Stimulated activated naive B cell treated with anti-CD40 and anti-IgM and Interleukin-4, amounts not matched to agents 10 μg/mL and 1 μg/mL and 100 μg/mL, for 72 hours (primary cell): Measurements from ENCODE around the gene CKS1B.

Experiments
- ATAC-seq, 2 donors: fragments of 150-1000 bp; cut with Tn5 transposase; replicated peaks; 2 replicates each; pipeline ENCODE4 v1.10.0; 2021; ENCODE audit warnings: moderate library complexity in 1 of 2
- DNase-seq: peaks from one replicate; pipeline ENCODE4 v3.0.0; 2021
- H3K27ac Mint-ChIP-seq: one replicate; pipeline ENCODE4 v1.8.0; 2022; ENCODE audit warnings: mild to moderate bottlenecking, mixed read lengths
- H3K27me3 Mint-ChIP-seq, 2 donors: one replicate each; pipeline ENCODE4 v1.8.0; 2022; ENCODE audit warnings: mixed read lengths in 2 of 2
- H3K36me3 Mint-ChIP-seq, 2 donors: one replicate each; pipeline ENCODE4 v1.8.0; 2022; ENCODE audit warnings: mixed read lengths in 2 of 2, mild to moderate bottlenecking in 1 of 2
- H3K4me1 Mint-ChIP-seq, 2 donors: one replicate each; pipeline ENCODE4 v1.8.0; 2022; ENCODE audit warnings: mixed read lengths in 2 of 2, mild to moderate bottlenecking in 1 of 2
- H3K4me3 Mint-ChIP-seq, 2 donors: one replicate each; pipeline ENCODE4 v1.8.0; 2022; ENCODE audit warnings: mild to moderate bottlenecking in 2 of 2, mixed read lengths in 2 of 2, moderate library complexity in 1 of 2
- H3K9me3 Mint-ChIP-seq, 2 donors: one replicate each; pipeline ENCODE4 v1.8.0; 2022; ENCODE audit warnings: mixed read lengths in 2 of 2, mild to moderate bottlenecking in 1 of 2

The CKS1B gene

DNA sequence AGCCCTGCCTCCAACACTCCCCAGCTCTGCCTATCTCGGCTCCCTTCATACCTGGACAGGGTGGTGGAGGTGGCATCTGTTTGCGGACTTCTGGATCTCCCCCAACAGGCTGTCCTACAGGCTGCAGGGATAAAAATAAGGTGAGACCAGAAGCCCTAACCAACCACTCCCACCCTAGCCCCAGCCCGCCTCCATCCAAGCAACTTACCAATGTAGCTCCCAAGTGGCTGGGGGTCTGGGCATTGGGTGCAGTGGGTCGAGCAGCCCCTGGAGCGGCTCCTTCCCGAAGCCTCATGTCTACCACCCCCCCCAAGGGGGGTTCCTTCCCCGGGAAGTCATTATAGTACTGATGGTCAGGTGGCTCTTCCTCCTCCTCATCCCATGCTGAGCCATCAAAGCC, 8.4 kb upstream of the CKS1B start:
- ATAC-seq, result no peak
- Mint-ChIP-seq H3K9me3 (no peaks in the 10 kb centered on the region), H3K27ac (no peak overlapping the region), H3K27me3 (no peaks in the 10 kb centered on the region), H3K36me3 (peaks cover 41 to 56% of the 10 kb centered on the region in 2 donors), H3K4me3 (no peak overlapping the region), H3K4me1 (peaks cover 27 to 54% of the 10 kb centered on the region in 2 donors)
- DNase-seq, result no peak

DNA sequence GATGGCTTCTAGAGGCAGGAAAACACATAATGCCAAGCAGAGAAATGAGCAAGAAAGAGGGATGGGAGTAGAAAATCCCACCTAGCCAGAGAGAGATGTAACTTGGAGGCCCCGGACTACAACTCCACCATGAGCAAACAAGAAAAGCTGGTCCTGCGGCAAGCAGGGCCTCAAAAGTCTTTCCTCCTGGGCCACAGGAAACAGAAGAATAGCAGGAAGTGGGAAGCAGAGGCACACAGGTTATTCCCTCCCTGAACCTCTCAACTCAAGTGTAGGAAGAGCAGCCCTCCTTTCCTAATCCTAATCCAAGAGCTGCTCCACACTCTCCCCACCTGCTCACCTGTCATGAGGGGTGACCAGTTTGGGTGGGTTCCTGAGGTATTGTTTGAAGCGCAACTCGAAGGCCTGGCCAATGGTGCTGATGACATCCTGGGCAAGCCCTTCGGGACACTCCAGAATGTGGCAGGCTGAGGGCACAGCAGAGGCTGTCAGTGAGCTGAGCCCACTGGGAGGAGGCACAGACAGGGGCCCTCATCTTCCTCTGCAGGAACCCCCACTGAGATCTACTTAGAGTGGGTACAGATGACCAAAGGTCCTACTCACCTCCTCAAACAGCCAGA, 7.0 kb upstream of the CKS1B start:
- no peak for ATAC-seq
- no peak for DNase-seq
- H3K27ac Mint-ChIP-seq, result peak overlapping the region; percentile 85
- peaks cover 44 to 60% of the 10 kb centered on the region in 2 donors for H3K36me3 Mint-ChIP-seq
- H3K4me1 Mint-ChIP-seq, result peaks cover 36 to 61% of the 10 kb centered on the region in 2 donors
- no peaks in the 10 kb centered on the region for H3K27me3 Mint-ChIP-seq
- no peak overlapping the region for H3K4me3 Mint-ChIP-seq
- H3K9me3 Mint-ChIP-seq, result no peaks in the 10 kb centered on the region

DNA sequence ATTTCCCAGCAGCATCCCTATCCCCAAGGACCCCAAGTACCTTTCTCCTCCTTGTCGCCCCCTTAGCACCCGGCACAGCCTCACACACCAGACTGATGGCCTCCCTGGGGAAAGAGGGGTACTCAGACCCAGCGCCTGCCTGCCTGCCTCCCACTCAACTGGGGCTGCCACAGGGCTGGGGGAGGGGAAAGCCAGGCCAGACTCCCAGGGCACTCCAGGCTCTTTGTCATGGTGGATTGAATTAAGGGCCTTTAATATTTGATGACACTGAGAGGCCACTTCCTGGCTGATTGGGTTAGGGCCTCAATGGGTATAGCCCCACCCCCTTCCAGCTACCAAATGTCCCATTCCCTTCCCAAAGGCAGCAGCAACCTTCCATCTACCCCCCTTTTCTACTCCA, 5.8 kb upstream of the CKS1B start:
- no peaks in the 10 kb centered on the region for H3K27me3 Mint-ChIP-seq
- ATAC-seq (no peak), DNase-seq (no peak)
- peaks cover 37 to 54% of the 10 kb centered on the region in 2 donors for H3K36me3 Mint-ChIP-seq
- H3K9me3 Mint-ChIP-seq, result no peaks in the 10 kb centered on the region
- no peak overlapping the region for H3K4me3 Mint-ChIP-seq
- peak overlapping the region; percentile 62 for H3K27ac Mint-ChIP-seq
- H3K4me1 Mint-ChIP-seq, result peaks cover 36 to 54% of the 10 kb centered on the region in 2 donors

DNA sequence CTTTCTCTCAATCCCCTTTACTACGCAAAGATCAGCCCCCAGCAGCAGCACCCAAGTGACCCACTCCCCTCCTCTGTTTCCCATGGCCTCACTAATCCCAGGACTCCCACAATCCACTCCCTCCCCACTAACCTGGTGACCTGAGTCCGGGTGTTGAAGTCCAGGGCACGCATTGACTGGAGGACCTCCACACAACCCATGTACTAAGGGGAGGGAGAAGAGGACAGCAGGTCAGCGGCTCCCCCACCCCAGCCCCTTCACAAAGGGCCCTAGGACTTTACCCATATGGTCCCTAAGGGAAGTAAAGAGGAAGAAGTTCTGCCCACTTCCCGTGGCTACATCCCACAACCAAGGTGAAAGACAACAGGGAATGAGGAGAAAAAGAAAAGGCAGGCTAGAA, 5.2 kb upstream of the CKS1B start:
- no peaks in the 10 kb centered on the region for H3K27me3 Mint-ChIP-seq
- no peak for DNase-seq
- H3K4me1 Mint-ChIP-seq, result peaks cover 32 to 50% of the 10 kb centered on the region in 2 donors
- H3K4me3 Mint-ChIP-seq, result peak overlapping the region; percentile 56 to 60
- no peaks in the 10 kb centered on the region for H3K9me3 Mint-ChIP-seq
- no peak for ATAC-seq
- H3K36me3 Mint-ChIP-seq, result peaks cover 34 to 49% of the 10 kb centered on the region in 2 donors
- peak overlapping the region; percentile 75 for H3K27ac Mint-ChIP-seq

DNA sequence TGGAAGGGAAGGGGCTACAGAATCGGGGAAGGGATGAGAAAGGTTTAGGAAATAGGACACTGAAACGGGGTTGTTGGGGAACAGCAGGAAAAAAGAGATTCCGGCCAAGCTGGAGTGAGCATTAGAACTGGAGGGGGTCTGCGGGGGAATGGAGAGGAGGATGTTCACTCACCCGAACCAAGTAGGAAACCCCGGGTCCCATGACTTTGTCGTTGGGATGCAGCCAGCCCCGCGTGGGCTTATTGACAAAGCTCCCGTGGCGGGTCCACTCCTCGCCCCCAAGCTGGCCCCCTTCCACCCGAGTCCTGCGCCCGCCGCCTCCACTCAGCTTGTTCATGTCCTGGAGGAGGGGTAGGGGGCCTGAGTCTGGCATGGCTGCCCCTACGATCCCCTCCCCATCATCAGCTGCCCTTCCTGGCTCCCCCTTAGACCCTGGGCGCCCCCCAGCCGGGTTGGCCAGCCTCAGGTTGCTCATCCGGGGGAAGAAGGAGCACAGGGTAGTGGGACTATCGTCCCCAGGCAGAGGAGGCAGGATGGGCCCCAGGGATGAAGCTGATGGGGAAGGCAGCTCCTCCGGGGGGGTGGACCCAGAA, 4.5 kb upstream of the CKS1B start:
- peaks cover 34 to 49% of the 10 kb centered on the region in 2 donors for H3K36me3 Mint-ChIP-seq
- H3K4me1 Mint-ChIP-seq, result peaks cover 32 to 50% of the 10 kb centered on the region in 2 donors
- no peak for DNase-seq
- no peaks in the 10 kb centered on the region for H3K9me3 Mint-ChIP-seq
- no peaks in the 10 kb centered on the region for H3K27me3 Mint-ChIP-seq
- H3K4me3 Mint-ChIP-seq, result peak overlapping the region; percentile 75 to 82
- no peak for ATAC-seq
- H3K27ac Mint-ChIP-seq, result peak overlapping the region; percentile 97

DNA sequence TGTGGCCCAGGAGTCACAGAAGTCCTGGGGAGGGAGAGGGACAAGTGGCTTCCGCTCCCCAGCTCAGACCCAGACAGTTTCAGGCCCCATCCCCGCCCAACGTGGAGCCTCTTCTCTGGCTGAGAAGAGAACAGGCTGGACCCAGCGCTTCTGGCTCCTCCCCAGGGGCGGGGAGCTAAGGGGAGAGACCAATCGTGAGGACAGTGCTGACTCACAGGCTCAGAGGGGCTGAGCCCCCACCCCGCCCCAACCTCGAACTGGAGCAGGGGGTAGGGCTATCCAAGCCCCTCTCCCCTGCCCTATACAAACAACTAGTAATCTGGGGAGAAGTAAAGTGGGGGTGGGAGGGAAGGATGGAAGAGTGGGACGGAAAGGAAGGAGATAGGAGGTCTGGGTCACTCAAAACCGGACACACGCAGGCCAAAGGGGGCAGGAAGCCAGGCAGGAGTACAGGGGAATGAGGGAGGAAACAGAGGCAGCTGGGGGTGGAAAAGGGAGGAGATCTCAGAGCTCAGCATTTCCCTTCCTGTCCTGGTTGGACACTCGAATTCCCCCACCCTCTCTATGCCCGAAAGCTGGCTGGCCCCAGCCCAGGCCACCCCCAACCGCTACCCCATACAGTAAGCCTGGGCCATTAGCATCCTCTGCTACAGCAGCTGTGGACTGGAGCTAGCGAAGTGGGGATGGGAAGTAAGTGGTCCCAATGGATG, 3.7 kb upstream of the CKS1B start, which contains the start of gene SHC1:
TSS of gene SHC1 (minus strand) at position 117 of the 710 bp plus-strand sequence. CDS start 221 bp downstream, outside the sequence.
- Mint-ChIP-seq H3K27me3 (no peaks in the 10 kb centered on the region), H3K36me3 (peaks cover 28 to 42% of the 10 kb centered on the region in 2 donors), H3K4me1 (peaks cover 29 to 50% of the 10 kb centered on the region in 2 donors), H3K4me3 (peak within 1 kb of the TSS; percentile 75 to 82), H3K27ac (peak within 1 kb of the TSS; percentile 97), H3K9me3 (no peaks in the 10 kb centered on the region)
- peak in 1 of 2 donors; percentile 15 for ATAC-seq
- DNase-seq, result peak; percentile 46

DNA sequence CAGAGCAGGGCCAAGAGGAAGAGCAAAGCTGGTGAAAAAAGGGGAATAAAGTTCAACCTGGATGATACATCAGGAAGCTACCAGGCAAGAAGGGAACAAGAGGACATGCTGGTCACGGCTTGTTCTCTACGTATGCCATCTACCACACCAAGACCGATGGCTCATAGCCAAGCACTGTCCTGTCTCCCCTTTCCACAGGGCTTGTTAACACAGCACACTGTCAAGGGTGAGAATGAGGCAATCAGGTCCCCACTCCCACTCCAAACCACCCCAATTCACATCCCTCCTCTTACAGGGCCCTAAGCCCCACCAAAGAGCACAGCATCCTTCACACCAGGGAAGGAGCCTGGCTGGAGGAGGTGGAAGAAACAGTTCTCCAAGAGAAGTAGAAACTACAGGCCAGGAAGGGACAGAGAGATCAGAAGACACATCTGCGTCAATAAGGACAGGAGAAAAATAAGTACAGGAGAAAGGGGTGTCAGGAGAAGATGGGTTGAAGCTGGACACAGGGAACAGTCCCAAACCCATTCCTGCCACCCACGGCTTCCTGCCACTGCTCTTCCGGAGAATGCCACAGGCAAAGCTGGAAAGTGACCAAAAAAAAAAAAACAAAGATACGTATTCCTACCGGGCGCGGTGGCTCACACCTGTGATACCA, 3.0 kb upstream of the CKS1B start:
- Mint-ChIP-seq H3K36me3 (peaks cover 28 to 42% of the 10 kb centered on the region in 2 donors), H3K27me3 (no peaks in the 10 kb centered on the region), H3K27ac (peak overlapping the region; percentile 56), H3K4me1 (peaks cover 31 to 50% of the 10 kb centered on the region in 2 donors), H3K9me3 (no peaks in the 10 kb centered on the region), H3K4me3 (peak overlapping the region; percentile 36 to 82)
- ATAC-seq (no peak), DNase-seq (no peak)

DNA sequence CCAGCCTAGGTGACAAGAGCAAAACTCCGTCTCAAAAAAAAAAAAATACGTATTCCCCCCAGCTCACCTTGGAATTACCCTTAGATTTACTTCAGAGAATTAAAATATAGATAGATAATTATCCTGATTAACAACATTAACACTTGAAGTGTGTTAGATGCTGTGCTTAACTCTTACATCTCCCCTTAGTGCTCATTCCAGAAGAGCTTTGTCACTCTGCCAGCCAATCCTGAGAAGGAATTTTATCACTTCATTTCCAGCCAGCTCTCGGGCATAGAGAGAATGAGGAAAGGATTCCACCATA, 2.3 kb upstream of the CKS1B start:
- DNase-seq (no peak), ATAC-seq (no peak)
- no peaks in the 10 kb centered on the region for H3K27me3 Mint-ChIP-seq
- no peaks in the 10 kb centered on the region for H3K9me3 Mint-ChIP-seq
- peaks cover 28 to 41% of the 10 kb centered on the region in 2 donors for H3K36me3 Mint-ChIP-seq
- H3K4me1 Mint-ChIP-seq, result peaks cover 34 to 50% of the 10 kb centered on the region in 2 donors
- peak overlapping the region; percentile 56 for H3K27ac Mint-ChIP-seq
- H3K4me3 Mint-ChIP-seq, result peak overlapping the region in 1 of 2 donors; percentile 69

DNA sequence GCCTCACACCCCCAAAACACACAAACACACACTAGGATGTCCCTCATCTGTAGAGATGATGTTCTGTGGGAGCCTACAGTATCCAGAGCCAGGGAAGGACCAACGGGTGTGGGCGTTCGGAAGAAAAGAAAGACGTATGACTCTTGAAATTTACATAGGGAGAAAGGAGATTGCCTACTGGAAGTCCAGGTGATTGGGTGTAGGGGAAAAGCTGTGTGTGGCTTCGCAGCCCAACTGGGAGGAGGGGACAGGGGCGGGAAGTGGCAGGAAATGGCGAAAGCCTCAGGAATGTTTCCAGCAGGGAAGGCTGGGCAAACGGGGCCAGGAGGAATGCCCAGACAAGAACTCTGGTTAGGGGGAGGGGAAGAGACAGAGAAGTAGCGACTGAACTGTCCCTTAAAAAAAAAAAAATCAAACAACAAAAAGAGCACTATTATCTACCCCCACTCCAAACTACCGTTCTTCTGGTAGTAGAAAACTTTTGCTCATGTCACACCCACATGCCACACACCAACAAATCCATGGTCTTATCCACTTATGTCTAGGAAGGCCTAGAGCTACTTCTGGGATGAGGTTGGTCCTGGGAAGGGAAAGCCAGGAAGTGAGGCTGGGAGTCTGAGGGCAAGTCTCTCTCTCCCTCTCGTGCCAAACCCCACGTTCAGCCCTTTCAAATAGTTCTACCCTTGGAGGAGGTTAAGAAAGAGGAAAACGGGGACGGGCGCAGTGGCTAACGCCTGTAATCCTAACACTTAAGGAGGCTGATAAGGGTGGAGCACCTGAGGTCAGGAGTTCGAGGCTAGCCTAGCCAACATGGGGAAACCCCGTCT, 1.8 kb upstream of the CKS1B start:
- no peaks in the 10 kb centered on the region for H3K9me3 Mint-ChIP-seq
- no peaks in the 10 kb centered on the region for H3K27me3 Mint-ChIP-seq
- DNase-seq, result no peak
- peaks cover 22 to 35% of the 10 kb centered on the region in 2 donors for H3K36me3 Mint-ChIP-seq
- no peak for ATAC-seq
- peaks cover 34 to 53% of the 10 kb centered on the region in 2 donors for H3K4me1 Mint-ChIP-seq
- peak overlapping the region in 1 of 2 donors; percentile 69 for H3K4me3 Mint-ChIP-seq
- H3K27ac Mint-ChIP-seq, result peak overlapping the region; percentile 56

DNA sequence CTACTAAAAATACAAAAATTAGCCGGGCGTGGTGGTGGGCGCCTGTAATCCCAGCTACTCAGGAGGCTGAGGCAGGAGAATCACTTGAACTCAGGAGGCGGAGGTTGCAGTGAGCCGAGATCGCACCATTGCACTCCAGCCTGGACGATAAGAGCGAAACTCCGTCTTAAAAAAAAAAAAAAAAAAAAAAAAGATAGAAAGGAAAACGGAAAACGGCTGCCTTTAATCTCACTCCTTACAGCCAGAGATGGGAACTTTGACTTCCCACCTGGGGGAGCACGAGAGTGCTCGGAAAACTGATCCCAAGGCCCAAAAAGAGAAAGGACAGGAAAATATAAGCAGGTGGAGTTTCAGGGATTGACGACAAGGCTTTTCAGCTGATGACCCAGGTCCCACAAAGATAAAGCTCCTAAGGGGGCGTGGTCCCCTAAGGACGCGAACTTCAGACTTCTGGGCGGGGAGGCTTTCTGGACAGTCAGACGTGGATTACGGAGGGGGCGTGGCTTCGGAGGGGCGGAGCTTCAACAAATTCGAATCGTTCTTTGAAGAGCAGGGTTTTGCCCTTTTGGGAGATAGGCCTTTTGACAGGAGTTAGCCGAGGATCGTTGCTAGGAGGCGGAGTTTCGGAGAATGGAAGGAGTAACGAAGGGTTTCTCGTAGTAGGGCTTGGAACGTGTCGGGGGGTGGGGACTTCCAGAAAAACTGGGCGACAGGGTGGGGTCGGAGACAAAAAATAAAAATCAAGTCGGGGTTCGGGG, 958 bp upstream of the CKS1B start:
- no peak overlapping the region for H3K4me3 Mint-ChIP-seq
- peaks cover 20 to 30% of the 10 kb centered on the region in 2 donors for H3K36me3 Mint-ChIP-seq
- DNase-seq (peak; percentile 91), ATAC-seq (peak; percentile 30 to 35)
- no peak overlapping the region for H3K27ac Mint-ChIP-seq
- H3K27me3 Mint-ChIP-seq, result no peaks in the 10 kb centered on the region
- H3K4me1 Mint-ChIP-seq, result peaks cover 37 to 49% of the 10 kb centered on the region in 2 donors
- H3K9me3 Mint-ChIP-seq, result no peaks in the 10 kb centered on the region

DNA sequence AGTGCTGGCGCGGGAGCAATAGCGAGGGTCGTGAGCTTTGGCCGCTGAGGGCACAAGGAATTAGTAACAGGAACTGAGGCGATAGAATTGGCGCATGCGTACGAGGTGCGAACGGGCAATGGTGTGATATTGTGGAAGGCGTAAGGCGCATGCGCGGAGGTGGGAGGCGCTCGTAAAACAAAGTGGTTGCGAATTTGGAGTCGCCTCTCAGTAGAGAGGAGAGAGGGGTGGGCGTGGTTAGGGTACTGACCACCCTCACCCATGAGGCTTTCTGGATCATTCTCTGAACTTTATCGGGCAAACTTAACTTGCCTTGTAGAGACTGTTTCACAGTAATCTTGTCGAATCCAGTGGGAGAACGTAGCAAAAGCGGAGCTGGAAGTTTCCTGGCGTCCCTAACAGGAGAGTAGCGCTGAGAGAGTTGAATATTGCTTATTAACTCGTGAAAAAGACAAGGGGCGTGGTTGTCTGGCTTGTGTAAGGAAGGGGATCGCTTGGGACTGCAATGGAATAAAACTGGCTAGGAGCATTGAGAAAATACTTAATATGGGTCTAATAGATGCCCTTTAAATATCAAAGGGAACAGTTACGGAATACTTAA, 427 bp downstream of the CKS1B start:
- peak; percentile 93 for DNase-seq
- no peaks in the 10 kb centered on the region for H3K9me3 Mint-ChIP-seq
- no peak overlapping the region for H3K4me3 Mint-ChIP-seq
- no peak overlapping the region for H3K27ac Mint-ChIP-seq
- H3K36me3 Mint-ChIP-seq, result peaks cover 12 to 24% of the 10 kb centered on the region in 2 donors
- peaks cover 28 to 35% of the 10 kb centered on the region in 2 donors for H3K4me1 Mint-ChIP-seq
- ATAC-seq, result peak; percentile 60 to 67
- no peaks in the 10 kb centered on the region for H3K27me3 Mint-ChIP-seq

DNA sequence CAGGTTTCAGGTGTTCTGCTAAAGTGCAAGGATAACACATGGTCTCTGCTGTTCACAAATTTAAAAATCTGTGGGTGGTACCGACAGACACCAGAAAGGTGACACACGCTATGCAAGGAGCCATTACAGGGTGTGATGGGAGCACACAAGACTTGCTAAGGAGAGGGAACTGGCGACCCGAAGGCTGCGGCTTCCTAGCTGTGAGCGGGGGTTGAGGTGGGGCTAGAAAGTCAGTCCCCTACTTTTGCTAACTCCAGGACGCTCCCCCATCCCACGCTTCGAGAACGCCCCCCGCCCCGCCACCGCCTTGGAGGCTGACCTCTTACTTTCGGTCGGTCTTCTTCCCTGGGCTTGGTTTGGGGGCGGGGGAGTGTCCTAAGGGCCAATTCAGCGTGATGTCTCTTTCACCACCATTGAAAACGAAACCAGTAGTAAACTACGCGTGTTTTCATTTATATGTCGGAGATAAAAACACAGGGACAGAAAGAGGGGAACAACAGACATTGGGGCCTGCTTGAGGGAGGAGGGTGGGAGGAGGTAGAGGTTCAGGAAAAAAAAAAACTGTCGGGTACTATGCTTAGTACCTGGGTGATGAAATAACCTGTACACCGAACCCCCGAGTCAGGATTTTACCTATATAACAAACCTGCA, 1.1 kb downstream of the CKS1B start:
- DNase-seq, result peak; percentile 65
- ATAC-seq, result peak; percentile 22 to 26
- H3K4me1 Mint-ChIP-seq, result peaks cover 28 to 29% of the 10 kb centered on the region in 2 donors
- H3K27me3 Mint-ChIP-seq, result no peaks in the 10 kb centered on the region
- peaks cover 12 to 24% of the 10 kb centered on the region in 2 donors for H3K36me3 Mint-ChIP-seq
- H3K27ac Mint-ChIP-seq, result no peak overlapping the region
- no peaks in the 10 kb centered on the region for H3K9me3 Mint-ChIP-seq
- H3K4me3 Mint-ChIP-seq, result no peak overlapping the region
